DOHH2 (cell line): ENCODE data around the gene TDRKH.
"Not testable (repeated sequence)": the region's sequence is repeated elsewhere in the genome, so short reads cannot be mapped to it uniquely, and the experiment has no call there.

Experiments used
- H3F3A ChIP-seq: fragments of 200-600 bp; sonication (generic), shearing (Covaris generic); 2 replicates; pipeline ENCODE4 v1.6.0; 2016; ENCODE audit warnings: antibody characterized with exemption, mild to moderate bottlenecking; ENCODE audit not compliant: control insufficient read depth, insufficient read depth
- H3K27ac ChIP-seq: fragments of 200-600 bp; sonication (generic); 2 replicates; pipeline ENCODE4 v1.5.1; 2014; ENCODE audit warnings: low read depth, mild to moderate bottlenecking, low read length, moderate library complexity
- H3K27me3 ChIP-seq: fragments of 200-600 bp; sonication (generic); 2 replicates; pipeline ENCODE4 v1.6.1; 2014; ENCODE audit warnings: mild to moderate bottlenecking, low read length, mixed read lengths; ENCODE audit not compliant: control insufficient read depth
- H3K36me3 ChIP-seq: fragments of 200-600 bp; sonication (generic); 2 replicates; pipeline ENCODE4 v1.6.1; 2014; ENCODE audit warnings: mild to moderate bottlenecking, low read length, moderate library complexity, mixed read lengths; ENCODE audit not compliant: control insufficient read depth
- H3K4me1 ChIP-seq: fragments of 200-600 bp; sonication (generic); 2 replicates; pipeline ENCODE4 v1.6.1; 2014; ENCODE audit warnings: mild to moderate bottlenecking, low read length, mixed read lengths; ENCODE audit not compliant: control insufficient read depth
- H3K4me2 ChIP-seq: fragments of 200-600 bp; sonication (generic); 2 replicates; pipeline ENCODE4 v1.6.0; 2014; ENCODE audit warnings: mild to moderate bottlenecking, low read length, moderate library complexity
- H3K4me3 ChIP-seq: fragments of 200-600 bp; sonication (generic); 2 replicates; pipeline ENCODE4 v1.5.1; 2014; ENCODE audit warnings: mild to moderate bottlenecking, low read length, mixed read lengths
- H3K79me2 ChIP-seq: fragments of 200-600 bp; sonication (generic); 2 replicates; pipeline ENCODE4 v1.6.1; 2014; ENCODE audit warnings: mild to moderate bottlenecking, low read length, mixed read lengths; ENCODE audit not compliant: control insufficient read depth
- H3K9me2 ChIP-seq: fragments of 200-600 bp; sonication (generic); replicated peaks from 2 replicates; pipeline ENCODE4 v1.6.1; 2014; ENCODE audit warnings: mild to moderate bottlenecking, low read length, mixed read lengths; ENCODE audit not compliant: control insufficient read depth
- H3K9me3 ChIP-seq: fragments of 200-600 bp; sonication (generic); 2 replicates; pipeline ENCODE4 v1.6.1; 2014; ENCODE audit warnings: antibody characterized with exemption, low read length, mixed read lengths; ENCODE audit not compliant: control insufficient read depth, insufficient read depth
- H4K20me1 ChIP-seq: fragments of 200-600 bp; sonication (generic); 2 replicates; pipeline ENCODE4 v1.6.0; 2014; ENCODE audit warnings: low read depth, mild to moderate bottlenecking, antibody characterized with exemption, low read length, moderate library complexity; ENCODE audit not compliant: control insufficient read depth, insufficient read depth
- EZH2phosphoT487 ChIP-seq: fragments of 200-600 bp; sonication (generic); IDR thresholded peaks from 2 replicates; pipeline ENCODE4 v1.6.1; 2017; ENCODE audit warnings: borderline replicate concordance, mild to moderate bottlenecking, antibody characterized with exemption, low read length, moderate library complexity, mixed read lengths
- TF ChIP-seq, protein P1 (sequence below): fragments of 200-600 bp; sonication (generic); IDR thresholded peaks from one replicate; pipeline ENCODE4 v1.5.1; 2014; ENCODE audit warnings: antibody characterized with exemption, mild to moderate bottlenecking, low read depth, low read length; ENCODE audit not compliant: poor library complexity, severe bottlenecking

Gene TDRKH

GRCh38 chr1:151787689-151788088 is 2.6 kb downstream of the TDRKH start:
- Histone ChIP-seq H3F3A (0 out of 2 replicates have a peak, but pooled peaks cover 4% of the 10 kb centered on the region), H3K27ac (no peak overlapping the region), H3K4me2 (no peak overlapping the region), H3K79me2 (no peaks in the 10 kb centered on the region), H3K4me3 (no peak overlapping the region), H3K27me3 (peaks cover 9% of the 10 kb centered on the region), H3K4me1 (peaks cover 19% of the 10 kb centered on the region), H4K20me1 (no peaks in the 10 kb centered on the region), H3K9me2 (no peaks in the 10 kb centered on the region), H3K9me3 (no peaks in the 10 kb centered on the region), H3K36me3 (no peaks in the 10 kb centered on the region)
- TF ChIP-seq, protein P1, sequence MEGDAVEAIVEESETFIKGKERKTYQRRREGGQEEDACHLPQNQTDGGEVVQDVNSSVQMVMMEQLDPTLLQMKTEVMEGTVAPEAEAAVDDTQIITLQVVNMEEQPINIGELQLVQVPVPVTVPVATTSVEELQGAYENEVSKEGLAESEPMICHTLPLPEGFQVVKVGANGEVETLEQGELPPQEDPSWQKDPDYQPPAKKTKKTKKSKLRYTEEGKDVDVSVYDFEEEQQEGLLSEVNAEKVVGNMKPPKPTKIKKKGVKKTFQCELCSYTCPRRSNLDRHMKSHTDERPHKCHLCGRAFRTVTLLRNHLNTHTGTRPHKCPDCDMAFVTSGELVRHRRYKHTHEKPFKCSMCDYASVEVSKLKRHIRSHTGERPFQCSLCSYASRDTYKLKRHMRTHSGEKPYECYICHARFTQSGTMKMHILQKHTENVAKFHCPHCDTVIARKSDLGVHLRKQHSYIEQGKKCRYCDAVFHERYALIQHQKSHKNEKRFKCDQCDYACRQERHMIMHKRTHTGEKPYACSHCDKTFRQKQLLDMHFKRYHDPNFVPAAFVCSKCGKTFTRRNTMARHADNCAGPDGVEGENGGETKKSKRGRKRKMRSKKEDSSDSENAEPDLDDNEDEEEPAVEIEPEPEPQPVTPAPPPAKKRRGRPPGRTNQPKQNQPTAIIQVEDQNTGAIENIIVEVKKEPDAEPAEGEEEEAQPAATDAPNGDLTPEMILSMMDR, result no peak
- no peak for TF ChIP-seq EZH2phosphoT487

DNA sequence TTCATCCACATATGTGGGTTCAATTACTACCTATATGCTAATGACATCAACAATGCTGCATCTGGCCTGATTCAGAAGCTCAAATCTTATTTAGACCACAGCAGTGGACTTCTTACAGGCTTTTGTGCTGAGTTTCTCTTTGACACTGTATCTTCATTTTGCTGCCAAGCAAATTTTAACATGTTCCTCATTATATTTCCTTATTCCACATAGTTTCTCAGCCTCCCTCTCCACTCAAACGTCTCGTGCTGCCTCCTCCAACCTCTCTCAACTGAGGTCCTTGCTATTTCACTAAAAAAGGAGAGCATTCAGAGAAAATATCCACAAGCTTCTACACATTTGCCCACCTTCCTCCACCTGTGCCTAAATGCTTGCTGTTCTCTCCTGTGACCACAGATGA is 6.5 kb downstream of the TDRKH start:
- Histone ChIP-seq H3K9me3 (no peaks in the 10 kb centered on the region), H4K20me1 (no peaks in the 10 kb centered on the region), H3K27me3 (peaks cover 9% of the 10 kb centered on the region), H3K4me1 (no peaks in the 10 kb centered on the region), H3K79me2 (no peaks in the 10 kb centered on the region), H3K27ac (no peak overlapping the region), H3F3A (no peaks in the 10 kb centered on the region), H3K4me2 (no peak overlapping the region), H3K4me3 (no peak overlapping the region), H3K36me3 (no peaks in the 10 kb centered on the region), H3K9me2 (no peaks in the 10 kb centered on the region)
- TF ChIP-seq EZH2phosphoT487, result no peak
- TF ChIP-seq, protein P1, result no peak

GRCh38 chr1:151782741-151783140 is 7.6 kb downstream of the TDRKH start:
- Histone ChIP-seq H4K20me1 (no peaks in the 10 kb centered on the region), H3K27me3 (peaks cover 9% of the 10 kb centered on the region), H3K27ac (no peak overlapping the region), H3F3A (no peaks in the 10 kb centered on the region), H3K4me2 (no peak overlapping the region), H3K4me3 (no peak overlapping the region), H3K9me3 (no peaks in the 10 kb centered on the region), H3K79me2 (no peaks in the 10 kb centered on the region), H3K36me3 (0 out of 2 replicates have a peak, but pooled peaks cover 2% of the 10 kb centered on the region), H3K4me1 (no peaks in the 10 kb centered on the region), H3K9me2 (no peaks in the 10 kb centered on the region)
- TF ChIP-seq EZH2phosphoT487, result no peak
- TF ChIP-seq, protein P1, result no peak

DNA sequence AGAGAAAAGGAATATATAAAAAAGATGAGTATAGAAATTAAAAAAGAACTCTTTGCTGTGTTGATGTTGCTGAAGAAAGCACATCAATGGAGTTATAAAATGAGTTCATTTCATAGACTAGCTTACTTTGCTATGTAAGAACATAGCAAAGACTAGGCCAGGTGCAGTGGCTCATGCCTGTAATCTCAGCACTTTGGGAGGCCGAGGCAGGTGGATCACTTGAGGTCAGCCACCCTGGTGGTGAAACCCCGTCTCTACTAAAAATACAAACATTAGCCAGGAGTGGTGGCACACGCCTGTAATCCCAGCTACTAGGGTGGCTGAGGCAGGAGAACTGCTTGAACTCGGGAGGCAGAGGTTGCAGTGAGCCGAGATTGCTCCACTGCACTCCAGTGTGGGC is 8.3 kb downstream of the TDRKH start:
- not testable (repeated sequence) for H3K36me3 ChIP-seq, H3K79me2 ChIP-seq, H3K27ac ChIP-seq, H3K4me2 ChIP-seq, H3F3A ChIP-seq, H4K20me1 ChIP-seq, H3K4me1 ChIP-seq, H3K4me3 ChIP-seq, H3K9me3 ChIP-seq, H3K9me2 ChIP-seq, H3K27me3 ChIP-seq

GRCh38 chr1:151780736-151781135 is 9.6 kb downstream of the TDRKH start:
- not testable (repeated sequence) for H3K9me3 ChIP-seq, H3K27ac ChIP-seq, H3K27me3 ChIP-seq, H3F3A ChIP-seq, H3K9me2 ChIP-seq, H4K20me1 ChIP-seq, H3K4me2 ChIP-seq, H3K4me1 ChIP-seq, H3K79me2 ChIP-seq, H3K36me3 ChIP-seq, H3K4me3 ChIP-seq
